Caco-2 (cell line): ENCODE results near the gene DGKI. TPM values are rescaled to one million over a fixed set of nuclear protein-coding genes. Genes with fewer than 3 reads are reported as not detected.

Experiments
- BruUV-seq: library from RNA; stranded (reverse); fragments of 400-500 nt; replicated peaks from 2 replicates; lab custom pipeline; 2021; lab: Mats Ljungman, UMichigan
- CTCF ChIA-PET: fragments of 300-600 bp; sonication (Branson Sonifier 250); formaldehyde crosslinking; loops from one replicate; lab custom pipeline; 2022; ENCODE audit warnings: antibody characterized with exemption; lab: Charles Lee
- POLR2A ChIA-PET: fragments of 300-600 bp; sonication (Branson Sonifier 250); formaldehyde crosslinking; loops from one replicate; lab custom pipeline; 2022; ENCODE audit warnings: antibody characterized with exemption; lab: Charles Lee
- DNase-seq, 2 experiments: peaks; one replicate each; pipeline versions ENCODE4 v3.0.0 to v3.0.0-alpha.2; 2020 to 2022
- H3K27me3 ChIP-seq: replicated peaks from 2 replicates; pipeline ENCODE4 v1.6.0; 2011; ENCODE audit warnings: low read length; ENCODE audit not compliant: control insufficient read depth, insufficient read depth
- H3K36me3 ChIP-seq: 2 replicates; pipeline ENCODE4 v1.5.1; 2011; ENCODE audit warnings: low read length; ENCODE audit not compliant: control insufficient read depth, insufficient read depth
- H3K4me1 ChIP-seq: fragments of 250-450 bp; sonication (Bioruptor Pico); 2 replicates; pipeline ENCODE4 v1.5.1; 2020; ENCODE audit warnings: mild to moderate bottlenecking
- H3K4me3 ChIP-seq: 2 replicates; pipeline ENCODE4 v1.5.1; 2011; ENCODE audit warnings: low read depth, mild to moderate bottlenecking, control low read depth, low read length
- H3K9me3 ChIP-seq: fragments of 250-450 bp; sonication (Bioruptor Pico); 2 replicates; pipeline ENCODE4 v1.5.1; 2020; ENCODE audit warnings: mild to moderate bottlenecking, moderate library complexity
- H3K27ac Mint-ChIP-seq: one replicate; pipeline ENCODE4 v1.8.0; 2022; ENCODE audit warnings: mixed read lengths; ENCODE audit not compliant: unreplicated experiment
- H3K27me3 Mint-ChIP-seq: one replicate; pipeline ENCODE4 v1.8.0; 2022; ENCODE audit warnings: mixed read lengths; ENCODE audit not compliant: insufficient read depth, unreplicated experiment
- H3K36me3 Mint-ChIP-seq: one replicate; pipeline ENCODE4 v1.8.0; 2022; ENCODE audit warnings: mild to moderate bottlenecking, mixed read lengths; ENCODE audit not compliant: insufficient read depth, unreplicated experiment
- H3K4me1 Mint-ChIP-seq: one replicate; pipeline ENCODE4 v1.8.0; 2022; ENCODE audit warnings: low read depth, mixed read lengths; ENCODE audit not compliant: unreplicated experiment
- H3K4me3 Mint-ChIP-seq: one replicate; pipeline ENCODE4 v1.8.0; 2022; ENCODE audit warnings: mild to moderate bottlenecking, moderate library complexity, mixed read lengths; ENCODE audit not compliant: unreplicated experiment
- H3K9me3 Mint-ChIP-seq: one replicate; pipeline ENCODE4 v1.8.0; 2022; ENCODE audit warnings: mixed read lengths; ENCODE audit not compliant: unreplicated experiment
- CTCF ChIP-seq, 2 experiments: fragments of 200-600 bp in 1 of 2; IDR thresholded peaks; 1 replicate in 1 of 2; 2 replicates in 1 of 2; pipeline versions ENCODE4 v1.5.1 to v1.8.0; 2011 to 2022; ENCODE audit warnings: antibody characterized with exemption in 1 of 2, control low read depth in 1 of 2, inconsistent platforms in 1 of 2, low read depth in 1 of 2, low read length in 1 of 2, mild to moderate bottlenecking in 1 of 2, moderate library complexity in 1 of 2; ENCODE audit not compliant: insufficient read depth in 1 of 2, severe bottlenecking in 1 of 2, unreplicated experiment in 1 of 2
- intact Hi-C: fragments of 100-400 bp; cut with micrococcal nuclease; formaldehyde crosslinking; loops from one replicate; pipeline ENCODE4 v1.10.0; 2022; ENCODE audit not compliant: unreplicated experiment
- total RNA-seq: library from RNA; stranded (reverse); gene quantifications from 2 replicates; pipeline ENCODE4 v1.2.3, GENCODE V29; 2022

Gene DGKI
- total RNA-seq, 1 experiment from 2014 or later, result 0.84 TPM

- no peak overlapping the region for H3K27ac Mint-ChIP-seq
- ChIA-PET CTCF (no interaction called here), POLR2A (no interaction called here)
- no peaks in the 10 kb centered on the region for H3K4me1 ChIP-seq
- BruUV-seq, result no TSS peak
- no peak for DNase-seq
- H3K27me3 Mint-ChIP-seq, result no peaks in the 10 kb centered on the region
- peaks cover 68% of the 10 kb centered on the region for H3K36me3 Mint-ChIP-seq
- H3K27me3 ChIP-seq, result no peaks in the 10 kb centered on the region
- H3K9me3 ChIP-seq, result peaks cover 12% of the 10 kb centered on the region
- no peak for TF ChIP-seq CTCF (IDR thresholded peaks at IDR 0.05; ENCODE audit: insufficient read depth in 1 of 2, low read depth in 1 of 2, low read length in 1 of 2, severe bottlenecking in 1 of 2, unreplicated experiment in 1 of 2)
- H3K4me3 Mint-ChIP-seq, result no peak overlapping the region
- peaks cover 10% of the 10 kb centered on the region for H3K36me3 ChIP-seq
- intact Hi-C loops, result no loop called here
- no peak overlapping the region for H3K4me3 ChIP-seq
- H3K4me1 Mint-ChIP-seq, result no peaks in the 10 kb centered on the region
- peaks cover 47% of the 10 kb centered on the region for H3K9me3 Mint-ChIP-seq
Observed at GRCh38 chr7:137867289-137867688, 20.5 kb upstream of the DGKI start.

GRCh38 chr7:137865764-137866163 lies 19.0 kb upstream of the DGKI start:
- Histone ChIP-seq H3K4me3 (no peak overlapping the region), H3K27me3 (no peaks in the 10 kb centered on the region), H3K36me3 (peaks cover 10% of the 10 kb centered on the region), H3K9me3 (peaks cover 12% of the 10 kb centered on the region), H3K4me1 (no peaks in the 10 kb centered on the region)
- no peak overlapping the region for H3K4me3 Mint-ChIP-seq
- H3K27me3 Mint-ChIP-seq, result no peaks in the 10 kb centered on the region
- no peak for DNase-seq
- H3K4me1 Mint-ChIP-seq, result no peaks in the 10 kb centered on the region
- H3K9me3 Mint-ChIP-seq, result peaks cover 47% of the 10 kb centered on the region
- POLR2A ChIA-PET, result no interaction called here
- BruUV-seq, result no TSS peak
- H3K36me3 Mint-ChIP-seq, result peaks cover 70% of the 10 kb centered on the region
- intact Hi-C loops, result no loop called here
- no peak for TF ChIP-seq CTCF (IDR thresholded peaks at IDR 0.05; ENCODE audit: insufficient read depth in 1 of 2, low read depth in 1 of 2, low read length in 1 of 2, severe bottlenecking in 1 of 2, unreplicated experiment in 1 of 2)
- CTCF ChIA-PET, result no interaction called here
- H3K27ac Mint-ChIP-seq, result no peak overlapping the region

GRCh38 chr7:137862964-137863363 lies 16.2 kb upstream of the DGKI start:
- Histone ChIP-seq H3K9me3 (peaks cover 12% of the 10 kb centered on the region), H3K27me3 (no peaks in the 10 kb centered on the region), H3K4me1 (no peaks in the 10 kb centered on the region), H3K36me3 (peaks cover 10% of the 10 kb centered on the region), H3K4me3 (no peak overlapping the region)
- H3K36me3 Mint-ChIP-seq, result peaks cover 61% of the 10 kb centered on the region
- no peaks in the 10 kb centered on the region for H3K4me1 Mint-ChIP-seq
- H3K4me3 Mint-ChIP-seq, result no peak overlapping the region
- no peak overlapping the region for H3K27ac Mint-ChIP-seq
- peaks cover 33% of the 10 kb centered on the region for H3K9me3 Mint-ChIP-seq
- no peak for DNase-seq
- no peaks in the 10 kb centered on the region for H3K27me3 Mint-ChIP-seq
- no peak for TF ChIP-seq CTCF (IDR thresholded peaks at IDR 0.05; ENCODE audit: insufficient read depth in 1 of 2, low read depth in 1 of 2, low read length in 1 of 2, severe bottlenecking in 1 of 2, unreplicated experiment in 1 of 2)
- CTCF ChIA-PET, result no interaction called here
- intact Hi-C loops, result no loop called here
- no TSS peak for BruUV-seq
- POLR2A ChIA-PET, result no interaction called here
